ENCODE results near the gene FCHSD1.

- TF ChIP-seq CTCF (IDR thresholded peaks at IDR 0.05) (no peak), EZH2 (IDR thresholded peaks at IDR 0.05; ENCODE audit: borderline replicate concordance, insufficient read depth, low read depth, low read length, poor library complexity, severe bottlenecking) (no peak)
Measured at GRCh38 chr5:141694479-141694878, 43.3 kb upstream of the FCHSD1 start.

Measured in B cell (primary cell).